LNCaP clone FGC (cell line): ENCODE results near the gene TMEM269.
A peak's percentile ranks its signal among the peaks of the same experiment; 100 is the strongest.

Source experiments
- DNase-seq: peaks from one replicate; pipeline ENCODE4 v3.0.0-alpha.2; 2011; ENCODE audit warnings: low read depth
- H3K4me3 ChIP-seq: 2 replicates; pipeline ENCODE4 v1.5.1; 2011; ENCODE audit warnings: mild to moderate bottlenecking, low read depth, low read length, control low read depth
- TF ChIP-seq, protein P1 (sequence below): IDR thresholded peaks from 2 replicates; pipeline ENCODE4 v1.5.1; 2012; ENCODE audit warnings: mild to moderate bottlenecking; ENCODE audit not compliant: control insufficient read depth, insufficient read depth; ENCODE audit errors: extremely low read depth

Gene TMEM269

DNA sequence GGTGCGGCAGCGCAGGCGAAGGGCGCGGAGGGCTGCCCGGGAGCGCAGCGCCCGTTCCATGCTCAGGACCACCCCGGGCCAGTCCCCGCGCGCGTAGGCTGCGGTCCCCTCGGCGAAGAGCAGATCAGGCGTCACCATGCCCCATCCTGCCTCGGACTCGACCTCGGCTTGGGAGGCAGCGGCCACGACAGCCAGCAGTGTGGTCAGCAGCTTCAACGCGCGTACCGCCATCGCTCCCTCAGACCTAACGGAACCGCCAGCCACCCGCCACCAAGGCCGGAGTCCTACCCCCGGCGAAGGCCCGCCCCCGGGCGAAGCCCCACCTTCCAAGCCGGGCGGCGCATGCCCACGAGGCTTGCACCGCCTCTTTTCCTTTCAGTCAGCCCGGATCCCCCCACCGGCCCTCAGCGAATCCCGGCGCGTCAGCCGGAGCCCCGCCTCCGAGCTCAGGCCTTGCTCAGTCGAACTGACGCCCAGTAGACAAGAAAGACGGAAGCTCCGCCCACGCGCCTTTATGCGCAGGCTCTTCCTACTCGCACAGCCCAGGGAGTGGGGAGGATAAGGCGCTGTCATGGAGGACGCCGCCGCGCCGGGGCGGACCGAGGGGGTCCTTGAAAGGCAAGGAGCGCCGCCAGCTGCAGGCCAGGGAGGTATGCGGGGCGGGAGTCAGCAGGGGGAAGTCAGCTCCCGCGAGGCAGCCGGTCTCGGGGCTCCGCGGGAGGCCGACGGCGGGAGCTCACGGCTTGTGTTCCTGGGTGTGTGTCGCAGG is 17.9 kb upstream of the TMEM269 start, which contains the start of the genes C1orf50 and P3H1:
Gene C1orf50 (plus strand): TSS at position 509 of the 769 bp plus-strand sequence. CDS start 63 bp downstream, at position 572.
Gene P3H1 (minus strand): TSS at position 288 of the 769 bp plus-strand sequence. CDS start 57 bp downstream, at position 231.
- H3K4me3 ChIP-seq: peak within 1 kb of the TSS; percentile 92
- TF ChIP-seq, protein P1, sequence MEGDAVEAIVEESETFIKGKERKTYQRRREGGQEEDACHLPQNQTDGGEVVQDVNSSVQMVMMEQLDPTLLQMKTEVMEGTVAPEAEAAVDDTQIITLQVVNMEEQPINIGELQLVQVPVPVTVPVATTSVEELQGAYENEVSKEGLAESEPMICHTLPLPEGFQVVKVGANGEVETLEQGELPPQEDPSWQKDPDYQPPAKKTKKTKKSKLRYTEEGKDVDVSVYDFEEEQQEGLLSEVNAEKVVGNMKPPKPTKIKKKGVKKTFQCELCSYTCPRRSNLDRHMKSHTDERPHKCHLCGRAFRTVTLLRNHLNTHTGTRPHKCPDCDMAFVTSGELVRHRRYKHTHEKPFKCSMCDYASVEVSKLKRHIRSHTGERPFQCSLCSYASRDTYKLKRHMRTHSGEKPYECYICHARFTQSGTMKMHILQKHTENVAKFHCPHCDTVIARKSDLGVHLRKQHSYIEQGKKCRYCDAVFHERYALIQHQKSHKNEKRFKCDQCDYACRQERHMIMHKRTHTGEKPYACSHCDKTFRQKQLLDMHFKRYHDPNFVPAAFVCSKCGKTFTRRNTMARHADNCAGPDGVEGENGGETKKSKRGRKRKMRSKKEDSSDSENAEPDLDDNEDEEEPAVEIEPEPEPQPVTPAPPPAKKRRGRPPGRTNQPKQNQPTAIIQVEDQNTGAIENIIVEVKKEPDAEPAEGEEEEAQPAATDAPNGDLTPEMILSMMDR: no peak
- peak; percentile 96 for DNase-seq

DNA sequence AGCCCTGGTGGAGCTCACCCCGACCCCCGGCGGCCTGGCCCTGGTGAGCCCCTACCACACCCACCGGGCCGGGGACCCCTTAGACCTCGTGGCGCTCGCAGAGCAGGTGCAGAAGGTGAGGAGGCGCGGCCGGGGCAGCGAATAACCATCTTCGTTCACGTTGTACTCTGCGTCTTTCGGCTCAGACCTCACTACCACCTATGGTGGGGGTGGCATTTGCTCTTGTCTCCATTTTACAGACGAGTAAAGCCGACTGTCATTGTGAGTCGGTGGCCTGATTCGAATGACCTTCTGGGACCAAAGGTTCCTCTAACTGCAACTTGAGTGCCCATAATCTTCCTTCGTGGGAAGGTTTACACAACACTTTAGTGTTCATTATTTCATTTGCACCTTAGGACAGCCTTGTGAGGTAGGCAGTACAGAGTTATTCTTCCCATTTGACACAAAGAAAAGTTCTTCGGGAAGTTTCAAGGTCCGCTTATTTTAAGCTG is 17.2 kb upstream of the TMEM269 start:
- TF ChIP-seq, protein P1: no peak
- peak overlapping the region; percentile 92 for H3K4me3 ChIP-seq
- no peak for DNase-seq

DNA sequence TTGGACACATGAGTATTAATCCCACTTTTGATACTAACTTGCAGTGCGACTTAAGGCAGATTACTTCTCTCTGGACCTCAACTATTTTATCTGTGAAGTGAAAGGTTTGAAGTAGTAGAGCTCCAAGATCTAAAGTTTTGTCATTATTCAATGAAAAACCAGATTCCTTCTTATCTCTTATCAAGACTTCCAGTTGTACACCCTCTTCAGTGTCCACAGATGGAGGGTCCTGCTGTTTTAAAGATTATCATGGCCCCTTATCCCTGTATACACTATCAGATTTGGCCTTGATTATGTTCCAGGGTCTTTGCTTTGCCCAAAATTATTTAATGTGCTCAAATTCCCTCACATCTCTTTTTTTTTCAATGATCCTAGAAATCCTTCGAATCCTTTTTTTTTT is 16.6 kb upstream of the TMEM269 start:
- peak overlapping the region; percentile 92 for H3K4me3 ChIP-seq
- TF ChIP-seq, protein P1: no peak
- DNase-seq: no peak

DNA sequence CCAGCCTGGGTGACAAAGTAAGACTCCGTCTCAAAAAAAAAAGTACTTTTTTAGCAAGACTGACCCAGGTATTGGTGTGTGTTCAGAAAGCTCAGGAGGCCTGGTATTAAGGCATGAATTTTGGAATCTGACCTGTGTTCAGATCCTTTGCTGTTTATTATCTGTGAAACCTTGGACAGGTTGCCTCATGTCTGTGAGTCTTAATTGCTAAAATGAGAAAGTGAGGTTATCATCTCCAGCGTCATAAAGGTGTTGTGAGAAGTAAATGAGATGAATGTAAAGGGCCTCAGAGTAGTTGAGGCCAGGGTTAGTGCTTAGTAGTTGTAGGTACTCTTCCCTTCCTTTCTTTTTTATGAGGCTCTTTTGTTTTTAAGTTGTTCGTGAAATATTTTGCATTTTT is 15.0 kb upstream of the TMEM269 start:
- no peak for DNase-seq
- H3K4me3 ChIP-seq: no peak overlapping the region
- TF ChIP-seq, protein P1: no peak

DNA sequence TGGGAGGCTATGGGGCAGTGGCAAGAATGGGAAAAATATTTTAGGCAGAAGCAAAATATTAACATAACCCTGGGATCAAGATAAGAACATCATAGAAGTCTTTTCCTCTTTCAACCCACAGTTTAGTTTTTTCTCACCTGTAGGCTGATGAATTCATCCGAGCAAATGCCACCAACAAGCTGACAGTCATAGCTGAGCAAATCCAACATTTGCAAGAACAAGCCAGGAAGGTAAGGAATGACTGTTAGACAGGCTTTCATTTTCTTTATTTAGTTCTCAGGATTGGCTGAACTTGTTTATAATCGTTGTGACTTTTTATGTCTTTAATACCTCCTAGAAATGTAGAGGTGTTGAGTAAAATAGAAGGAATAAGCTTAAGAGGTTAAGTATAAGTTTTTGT is 11.4 kb upstream of the TMEM269 start:
- DNase-seq: no peak
- TF ChIP-seq, protein P1: no peak
- H3K4me3 ChIP-seq: no peak overlapping the region

DNA sequence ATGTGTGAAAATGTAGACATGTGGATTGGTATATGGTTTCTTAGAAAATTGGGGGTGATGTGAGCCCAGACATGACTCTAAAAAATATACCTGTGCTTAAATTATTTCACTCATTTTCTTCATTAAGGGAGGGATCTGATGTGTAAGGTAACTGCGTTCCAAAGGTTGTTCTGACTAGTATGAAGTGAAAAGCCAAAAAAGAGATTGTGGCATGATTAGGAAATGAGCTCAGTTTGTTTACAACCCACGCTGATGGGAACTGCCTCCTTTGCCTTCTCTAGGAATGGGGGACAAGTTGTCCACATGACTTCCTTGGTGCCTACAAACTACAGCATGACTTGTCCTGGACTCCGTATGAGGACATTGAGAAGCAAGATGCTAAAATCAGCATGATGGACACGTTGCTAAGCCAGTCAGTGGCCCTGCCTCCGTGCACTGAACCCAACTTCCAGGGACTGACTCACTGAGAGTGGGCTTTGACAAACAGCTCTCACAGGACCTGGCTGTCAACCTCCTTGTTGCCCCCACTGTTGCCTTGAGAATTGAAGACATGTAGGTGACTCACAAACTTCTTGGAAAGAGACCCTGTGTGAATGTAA is 9.8 kb upstream of the TMEM269 start:
- no peak overlapping the region for H3K4me3 ChIP-seq
- TF ChIP-seq, protein P1: no peak
- DNase-seq: no peak
